Gastrocnemius medialis (tissue), 4 donors: ENCODE results near the gene ATP5F1B. TPM values are rescaled to one million over a fixed set of nuclear protein-coding genes. Genes with fewer than 3 reads are reported as not detected.

Experiments
- ATAC-seq, 2 donors: fragments of 150-250 bp; one replicate each; pipeline ENCODE4 v1.9.1; 2016
- DNase-seq, 2 donors: peaks; one replicate each; pipeline ENCODE4 v3.0.0-alpha.2; 2019
- H3K27ac ChIP-seq, 4 donors: fragments of 200-600 bp; sonication (generic); 1 replicate in 1 of 4; 2 replicates in 3 of 4; pipeline ENCODE4 v1.5.1; 2016 to 2018; ENCODE audit warnings: mild to moderate bottlenecking in 2 of 4, moderate library complexity in 1 of 4
- H3K27me3 ChIP-seq, 3 donors: fragments of 200-600 bp; sonication (generic) in 2 of 3; 1 replicate in 1 of 3; 2 replicates in 2 of 3; pipeline versions ENCODE4 v1.5.1 to v1.6.0; 2016 to 2019; ENCODE audit warnings: mild to moderate bottlenecking in 1 of 3, moderate library complexity in 1 of 3
- H3K36me3 ChIP-seq, 2 donors: fragments of 200-600 bp; sonication (generic) in 1 of 2; one replicate each; pipeline ENCODE4 v1.5.1; 2017 to 2018
- H3K4me1 ChIP-seq, 2 donors: fragments of 200-600 bp; sonication (generic) in 1 of 2; one replicate each; pipeline ENCODE4 v1.5.1; 2016 to 2017; ENCODE audit warnings: mild to moderate bottlenecking in 2 of 2
- H3K4me3 ChIP-seq, 4 donors: fragments of 200-600 bp; sonication (generic) in 3 of 4; 1 replicate in 1 of 4; 2 replicates in 3 of 4; pipeline ENCODE4 v1.5.1; 2016 to 2019; ENCODE audit warnings: mild to moderate bottlenecking in 2 of 4
- H3K9me3 ChIP-seq, 3 donors: fragments of 200-600 bp; sonication (generic) in 2 of 3; 1 replicate in 1 of 3; 2 replicates in 2 of 3; pipeline ENCODE4 v1.5.1; 2016 to 2019
- POLR2A ChIP-seq, 2 donors: fragments of 450-650 bp; IDR thresholded peaks; one replicate each; pipeline ENCODE4 v1.6.1; 2017; ENCODE audit warnings: antibody characterized with exemption in 2 of 2, mild to moderate bottlenecking in 2 of 2, moderate library complexity in 2 of 2
- in situ Hi-C, 4 donors: fragments of 200-750 bp; cut with MboI; loops; one replicate each; pipeline versions ENCODE4 v1.15.0 to v1.8.0; 2017; ENCODE audit warnings: low sequenced_read_pairs in 4 of 4
- intact Hi-C: fragments of 100-400 bp; cut with DNase I; formaldehyde crosslinking; loops from one replicate; pipeline ENCODE4 v1.15.1; 2023; ENCODE audit warnings: low total_unique reads
- total RNA-seq, 4 donors: library from RNA; depleted of rRNA; stranded (reverse); fragments of >200 nt; gene quantifications; one replicate each; pipeline versions ENCODE4 v1.1.0 to v1.2.3, GENCODE V29; 2016
- TF ChIP-seq, protein P1 (sequence below), 5 experiments: fragments of 450-650 bp in 3 of 5; fragments of 200-600 bp in 2 of 5; sonication (generic) in 2 of 5; IDR thresholded peaks in 4 of 5; conservative IDR thresholded peaks in 1 of 5; 1 replicate in 4 of 5; 2 replicates in 1 of 5; pipeline ENCODE4 v1.5.1; 2016 to 2019; ENCODE audit warnings: antibody characterized with exemption in 5 of 5, mild to moderate bottlenecking in 3 of 5, moderate library complexity in 3 of 5

The ATP5F1B gene
- total RNA-seq, 4 donors from 2014 or later: 779 to 1,310 (median 926) TPM

DNA sequence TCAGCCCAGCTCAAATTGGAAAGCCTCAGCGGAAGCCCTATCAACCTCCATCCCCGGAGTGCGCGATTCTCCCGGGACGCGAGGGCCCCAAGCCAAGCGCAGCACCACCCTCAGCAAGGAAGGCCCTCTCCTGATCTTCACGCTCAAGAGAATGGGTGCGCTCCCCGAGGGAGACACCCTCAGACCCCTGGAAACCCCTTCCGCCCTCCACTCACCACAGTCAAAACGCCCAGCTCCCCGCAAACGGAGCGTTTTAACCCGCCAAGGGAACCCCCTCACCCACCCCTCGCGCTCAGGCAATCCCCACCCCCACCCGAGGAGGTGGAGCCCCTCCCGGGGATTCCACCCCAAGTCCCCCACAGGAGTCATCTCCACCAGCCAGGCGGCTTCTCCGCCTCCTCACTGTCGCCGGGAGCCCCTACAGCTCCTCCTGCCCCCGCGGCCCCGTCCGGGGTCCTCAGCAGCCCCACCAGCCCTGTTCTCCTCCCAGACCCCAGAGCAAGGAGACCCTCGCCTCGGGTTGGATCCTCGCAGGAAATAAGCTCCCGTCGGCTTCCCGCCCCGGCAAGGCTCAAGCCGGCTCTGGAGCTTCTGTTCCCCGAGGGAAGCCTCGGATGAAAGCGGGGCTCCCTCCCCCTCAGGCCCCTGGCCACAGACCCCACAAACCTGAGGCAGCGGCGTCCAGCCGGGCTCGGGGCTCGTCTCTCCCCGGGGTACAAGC lies 16.2 kb downstream of the ATP5F1B start:
- Histone ChIP-seq H3K36me3 (peaks cover 0 to 7% of the 10 kb centered on the region in 2 donors), H3K4me3 (peak overlapping the region; percentile 95 to 100 (median 99)), H3K4me1 (peaks cover 73% of the 10 kb centered on the region in 2 donors), H3K27me3 (no peaks in the 10 kb centered on the region), H3K27ac (peak overlapping the region; percentile 96 to 100 (median 98)), H3K9me3 (no peaks in the 10 kb centered on the region)
- DNase-seq: no peak
- peak; percentile 42 to 45 for ATAC-seq
- in situ Hi-C loops: loop anchor here in 2 of 4 donors (10.0 to 25.0 kb wide), 2 partner anchors 95 to 883 kb away; partner anchors contain the start of genes DDIT3 (in 1 of the 2), MBD6 (in 1 of the 2) and NACA (in 1 of the 2)
- intact Hi-C loops: loop anchor here (2.0 to 10.0 kb wide), 5 partner anchors 109 to 905 kb away; partner anchors contain the start of genes CD63, COQ10A, DDIT3 and MBD6
- TF ChIP-seq, protein P1, sequence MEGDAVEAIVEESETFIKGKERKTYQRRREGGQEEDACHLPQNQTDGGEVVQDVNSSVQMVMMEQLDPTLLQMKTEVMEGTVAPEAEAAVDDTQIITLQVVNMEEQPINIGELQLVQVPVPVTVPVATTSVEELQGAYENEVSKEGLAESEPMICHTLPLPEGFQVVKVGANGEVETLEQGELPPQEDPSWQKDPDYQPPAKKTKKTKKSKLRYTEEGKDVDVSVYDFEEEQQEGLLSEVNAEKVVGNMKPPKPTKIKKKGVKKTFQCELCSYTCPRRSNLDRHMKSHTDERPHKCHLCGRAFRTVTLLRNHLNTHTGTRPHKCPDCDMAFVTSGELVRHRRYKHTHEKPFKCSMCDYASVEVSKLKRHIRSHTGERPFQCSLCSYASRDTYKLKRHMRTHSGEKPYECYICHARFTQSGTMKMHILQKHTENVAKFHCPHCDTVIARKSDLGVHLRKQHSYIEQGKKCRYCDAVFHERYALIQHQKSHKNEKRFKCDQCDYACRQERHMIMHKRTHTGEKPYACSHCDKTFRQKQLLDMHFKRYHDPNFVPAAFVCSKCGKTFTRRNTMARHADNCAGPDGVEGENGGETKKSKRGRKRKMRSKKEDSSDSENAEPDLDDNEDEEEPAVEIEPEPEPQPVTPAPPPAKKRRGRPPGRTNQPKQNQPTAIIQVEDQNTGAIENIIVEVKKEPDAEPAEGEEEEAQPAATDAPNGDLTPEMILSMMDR (IDR thresholded peaks at IDR 0.05 in 4 of 5, conservative IDR thresholded peaks at IDR 0.05 in 1 of 5): no peak
- TF ChIP-seq POLR2A (IDR thresholded peaks at IDR 0.05): no peak

DNA sequence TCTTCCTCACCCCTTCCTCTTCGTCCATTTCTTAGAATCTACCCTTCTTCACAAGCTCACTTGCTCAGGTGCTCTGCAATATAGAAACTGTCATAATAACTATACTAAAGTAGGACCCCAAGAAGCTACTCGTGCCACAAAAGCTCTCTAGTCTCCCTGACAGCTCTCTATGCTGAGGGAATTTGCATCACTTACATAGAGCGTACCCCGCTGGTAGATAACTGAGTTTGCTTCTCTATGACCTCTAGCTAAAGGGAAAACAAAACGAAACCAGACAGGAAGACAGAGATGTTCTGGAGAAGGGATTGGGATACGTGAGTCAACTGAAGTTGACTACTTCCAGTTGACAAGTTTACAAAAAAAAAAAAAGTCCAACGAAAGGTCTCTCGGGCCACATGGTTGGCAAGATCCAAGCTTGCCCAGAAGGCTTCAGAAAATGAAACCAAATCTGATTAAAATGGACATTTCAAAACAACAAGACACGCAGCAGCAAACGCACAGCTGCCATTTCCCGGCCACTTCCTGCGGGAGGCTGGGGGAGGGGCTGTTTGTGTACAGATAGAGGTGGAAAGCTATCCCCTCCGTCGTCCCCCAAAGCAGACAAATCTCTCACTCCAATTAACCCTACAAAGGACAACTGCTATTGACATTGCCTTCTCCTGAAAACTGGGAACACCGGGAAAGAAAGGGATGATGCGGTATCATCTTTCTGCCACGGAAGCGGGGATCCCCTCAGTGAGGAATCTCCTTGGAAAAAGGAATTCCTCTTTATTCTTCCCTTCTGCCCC lies 16.9 kb downstream of the ATP5F1B start:
- TF ChIP-seq POLR2A (IDR thresholded peaks at IDR 0.05): peak; percentile 26 to 36
- TF ChIP-seq, protein P1 (IDR thresholded peaks at IDR 0.05 in 4 of 5, conservative IDR thresholded peaks at IDR 0.05 in 1 of 5): no peak
- Histone ChIP-seq H3K4me3 (peak overlapping the region; percentile 95 to 100 (median 99)), H3K27me3 (no peaks in the 10 kb centered on the region), H3K27ac (peak overlapping the region; percentile 96 to 100 (median 98)), H3K9me3 (no peaks in the 10 kb centered on the region), H3K4me1 (peaks cover 74 to 76% of the 10 kb centered on the region in 2 donors), H3K36me3 (peaks cover 0 to 7% of the 10 kb centered on the region in 2 donors)
- ATAC-seq (peak; percentile 53 to 68), DNase-seq (peak; percentile 52 to 75)
- in situ Hi-C loops (loop anchor here in 1 of 4 donors (25.0 kb wide), 1 partner anchor 883 kb away; the partner anchor contains the start of genes DDIT3 and MBD6), intact Hi-C loops (no loop called here)

DNA sequence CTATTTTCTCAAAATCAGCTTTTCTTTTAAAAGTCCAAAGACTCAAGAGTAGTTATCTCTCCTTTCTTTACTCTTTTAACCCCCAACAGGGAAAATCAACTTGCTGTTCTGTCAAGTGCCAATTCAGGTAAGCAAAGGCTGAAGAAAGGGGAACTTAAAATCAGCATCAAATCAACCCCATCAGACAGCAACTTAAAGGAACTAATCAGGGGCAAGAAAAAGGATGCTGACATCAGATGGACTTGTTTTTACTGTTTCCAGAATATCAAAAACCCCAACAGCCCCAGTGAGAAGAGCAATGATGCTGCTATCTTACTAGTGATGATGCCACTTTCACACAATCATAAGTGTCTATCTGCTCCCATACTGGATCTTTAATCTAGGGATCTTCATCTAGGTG lies 19.1 kb downstream of the ATP5F1B start:
- DNase-seq (no peak), ATAC-seq (no peak)
- Histone ChIP-seq H3K36me3 (peaks cover 0 to 7% of the 10 kb centered on the region in 2 donors), H3K27me3 (no peaks in the 10 kb centered on the region), H3K4me1 (peaks cover 68% of the 10 kb centered on the region in 2 donors), H3K9me3 (no peaks in the 10 kb centered on the region), H3K27ac (peak overlapping the region in 2 of 4 donors; percentile 25 to 100), H3K4me3 (no peak overlapping the region)
- no peak for TF ChIP-seq POLR2A (IDR thresholded peaks at IDR 0.05)
- TF ChIP-seq, protein P1 (IDR thresholded peaks at IDR 0.05 in 4 of 5, conservative IDR thresholded peaks at IDR 0.05 in 1 of 5): no peak
- intact Hi-C loops (no loop called here), in situ Hi-C loops (loop anchor here in 1 of 4 donors (25.0 kb wide), 1 partner anchor 886 kb away; the partner anchor contains the start of genes DDIT3 and MBD6)

DNA sequence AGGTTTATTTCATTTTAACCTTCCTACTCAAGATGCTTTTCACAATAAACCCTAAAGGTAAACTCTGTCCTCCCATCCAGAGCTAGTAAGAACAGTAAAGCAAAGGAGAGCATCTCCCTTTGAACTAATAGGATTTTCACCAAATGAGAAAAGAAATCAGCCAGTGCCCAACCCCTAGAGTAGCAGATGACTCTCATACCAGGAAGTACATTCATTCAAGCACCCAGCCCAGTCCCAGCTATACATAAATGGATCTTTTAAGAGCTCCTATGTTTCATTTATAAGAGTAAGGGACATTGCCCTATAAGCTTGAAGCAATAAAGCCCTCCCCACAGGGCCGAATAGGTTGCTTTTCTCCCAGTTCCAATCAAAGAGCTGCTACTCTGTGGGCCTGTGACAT lies 23.2 kb downstream of the ATP5F1B start:
- Histone ChIP-seq H3K27me3 (no peaks in the 10 kb centered on the region), H3K4me1 (peaks cover 43 to 63% of the 10 kb centered on the region in 2 donors), H3K27ac (no peak overlapping the region), H3K36me3 (peaks cover 0 to 11% of the 10 kb centered on the region in 2 donors), H3K4me3 (no peak overlapping the region), H3K9me3 (no peaks in the 10 kb centered on the region)
- intact Hi-C loops (no loop called here), in situ Hi-C loops (no loop called here)
- no peak for DNase-seq
- TF ChIP-seq, protein P1 (IDR thresholded peaks at IDR 0.05 in 4 of 5, conservative IDR thresholded peaks at IDR 0.05 in 1 of 5): no peak
- TF ChIP-seq POLR2A (IDR thresholded peaks at IDR 0.05): no peak
- ATAC-seq: no peak
